Chondrocyte (in vitro differentiated cells): ENCODE data around the gene SUPV3L1. TPM values are rescaled to one million over a fixed set of nuclear protein-coding genes. Genes with fewer than 3 reads are reported as not detected.

ENCODE experiments used
- DNase-seq: peaks from one replicate; pipeline ENCODE4 v3.0.0; 2021; ENCODE audit warnings: mixed read lengths, low spot score
- H3K27ac Mint-ChIP-seq: one replicate; pipeline ENCODE4 v1.8.0; 2021; ENCODE audit warnings: mild to moderate bottlenecking, moderate library complexity, mixed read lengths; ENCODE audit not compliant: unreplicated experiment
- H3K27me3 Mint-ChIP-seq: 2 replicates; pipeline ENCODE4 v1.8.0; 2021; ENCODE audit warnings: low read depth, mixed read lengths
- H3K36me3 Mint-ChIP-seq: 2 replicates; pipeline ENCODE4 v1.8.0; 2021; ENCODE audit warnings: low read depth, mixed read lengths
- H3K4me1 Mint-ChIP-seq: 2 replicates; pipeline ENCODE4 v1.8.0; 2021; ENCODE audit warnings: low read depth, mild to moderate bottlenecking, mixed read lengths
- H3K4me3 Mint-ChIP-seq: one replicate; pipeline ENCODE4 v1.8.0; 2021; ENCODE audit warnings: mild to moderate bottlenecking, moderate library complexity, mixed read lengths; ENCODE audit not compliant: unreplicated experiment
- H3K9me3 Mint-ChIP-seq: 2 replicates; pipeline ENCODE4 v1.8.0; 2021; ENCODE audit warnings: low read depth, mixed read lengths
- CTCF ChIP-seq: fragments of 200-600 bp; sonication (generic); IDR thresholded peaks from 2 replicates; pipeline ENCODE4 v1.5.0; 2021; ENCODE audit warnings: antibody characterized with exemption, mild to moderate bottlenecking, moderate library complexity
- total RNA-seq: library from RNA; stranded (reverse); gene quantifications from 3 replicates; pipeline ENCODE4 v1.2.1, GENCODE V29; 2021

SUPV3L1 gene
- total RNA-seq, 1 donor from 2014 or later = 24.1 TPM

- Mint-ChIP-seq H3K36me3 (no peaks in the 10 kb centered on the region), H3K4me1 (peaks cover 19% of the 10 kb centered on the region), H3K27me3 (no peaks in the 10 kb centered on the region), H3K9me3 (no peaks in the 10 kb centered on the region), H3K4me3 (no peak overlapping the region), H3K27ac (no peak overlapping the region)
- TF ChIP-seq CTCF = peak; percentile 86
- DNase-seq = no peak
These were observed 42.4 kb downstream of the SUPV3L1 start for GRCh38 chr10:69222157-69223027.

GRCh38 chr10:69223028-69223342 is 43.0 kb downstream of the SUPV3L1 start:
- Mint-ChIP-seq H3K27me3 (no peaks in the 10 kb centered on the region), H3K4me1 (peaks cover 15% of the 10 kb centered on the region), H3K36me3 (peaks cover 1% of the 10 kb centered on the region), H3K9me3 (no peaks in the 10 kb centered on the region), H3K4me3 (no peak overlapping the region), H3K27ac (no peak overlapping the region)
- no peak for DNase-seq
- TF ChIP-seq CTCF = no peak

- peaks cover 1% of the 10 kb centered on the region for H3K36me3 Mint-ChIP-seq
- no peaks in the 10 kb centered on the region for H3K9me3 Mint-ChIP-seq
- TF ChIP-seq CTCF = no peak
- no peak overlapping the region for H3K27ac Mint-ChIP-seq
- H3K4me1 Mint-ChIP-seq = peaks cover 9% of the 10 kb centered on the region
- no peak overlapping the region for H3K4me3 Mint-ChIP-seq
- no peak for DNase-seq
- H3K27me3 Mint-ChIP-seq = no peaks in the 10 kb centered on the region
These were observed 45.0 kb downstream of the SUPV3L1 start for GRCh38 chr10:69224862-69225657.

GRCh38 chr10:69225681-69226080 is 45.6 kb downstream of the SUPV3L1 start:
- Mint-ChIP-seq H3K4me3 (no peak overlapping the region), H3K27ac (no peak overlapping the region), H3K4me1 (peaks cover 9% of the 10 kb centered on the region), H3K27me3 (no peaks in the 10 kb centered on the region), H3K36me3 (peaks cover 1% of the 10 kb centered on the region), H3K9me3 (no peaks in the 10 kb centered on the region)
- no peak for TF ChIP-seq CTCF
- DNase-seq = no peak

GRCh38 chr10:69226919-69227450 is 47.0 kb downstream of the SUPV3L1 start:
- peaks cover 8% of the 10 kb centered on the region for H3K4me1 Mint-ChIP-seq
- no peak for DNase-seq
- no peak overlapping the region for H3K27ac Mint-ChIP-seq
- no peaks in the 10 kb centered on the region for H3K27me3 Mint-ChIP-seq
- no peak overlapping the region for H3K4me3 Mint-ChIP-seq
- H3K36me3 Mint-ChIP-seq = peaks cover 1% of the 10 kb centered on the region
- no peak for TF ChIP-seq CTCF
- no peaks in the 10 kb centered on the region for H3K9me3 Mint-ChIP-seq
